ENCODE measurements around the gene HTRA2. TPM values are rescaled to one million over a fixed set of nuclear protein-coding genes. Genes with fewer than 3 reads are reported as not detected.

The HTRA2 gene
- polyA plus RNA-seq, 1 donor (not counting 4 experiments of a cell fraction or from before 2014, with no cell fraction given), result 25.5 TPM

GRCh38 chr2:74567881-74568280 lies 38.1 kb downstream of the HTRA2 start:
- Histone ChIP-seq H3K9me1 (ENCODE audit: control insufficient read depth, extremely low read depth, insufficient read depth, low read length) (no peaks in the 10 kb centered on the region), H3K4me1 (ENCODE audit: control insufficient read depth, extremely low read depth, insufficient read depth, low read length) (peaks cover 39% of the 10 kb centered on the region), H4K20me1 (ENCODE audit: control insufficient read depth, extremely low read depth, insufficient read depth, low read length) (no peaks in the 10 kb centered on the region), H3K79me2 (ENCODE audit: control insufficient read depth, insufficient read depth, low read length) (no peaks in the 10 kb centered on the region), H3K4me2 (ENCODE audit: control insufficient read depth, extremely low read depth, insufficient read depth, low read depth, low read length) (peak overlapping the region; percentile 41), H2AFZ (ENCODE audit: control insufficient read depth, low read length) (no peak overlapping the region), H3K4me3 (ENCODE audit: control insufficient read depth in 2 of 3, extremely low read depth in 1 of 3, insufficient read depth in 2 of 3, low read depth in 1 of 3, low read length in 3 of 3) (no peak overlapping the region), H3K27ac (ENCODE audit: control insufficient read depth, insufficient read depth, low read length) (peak overlapping the region; percentile 55), H3K36me3 (ENCODE audit: control insufficient read depth in 2 of 2, extremely low read depth in 1 of 2, insufficient read depth in 2 of 2, low read length in 2 of 2) (no peaks in the 10 kb centered on the region), H3K9ac (ENCODE audit: control insufficient read depth, extremely low read depth, insufficient read depth, low read length) (no peak overlapping the region), H3K27me3 (ENCODE audit: control insufficient read depth, extremely low read depth, insufficient read depth, low read length) (no peaks in the 10 kb centered on the region), H3K9me3 (ENCODE audit: control insufficient read depth, low read depth, low read length) (no peaks in the 10 kb centered on the region)
- DNase-seq (ENCODE audit: low read depth, low spot score) (no peak), FAIRE-seq (peak; percentile 67)
- dilution Hi-C loops (cut with MboI; ENCODE audit: extremely low pct_ligation_motif_present, low sequenced_read_pairs), result no loop called here
- TF ChIP-seq EZH2 (IDR thresholded peaks at IDR 0.05; ENCODE audit: low read length), result no peak
- TF ChIP-seq CTCF (optimal IDR thresholded peaks at IDR 0.05 in 1 of 3, IDR thresholded peaks at IDR 0.05 in 1 of 3, conservative IDR thresholded peaks at IDR 0.05 in 1 of 3; ENCODE audit: extremely low read depth in 1 of 3, insufficient read depth in 2 of 3, low read length in 3 of 3), result no peak

- Histone ChIP-seq H3K9ac (ENCODE audit: control insufficient read depth, extremely low read depth, insufficient read depth, low read length) (no peak overlapping the region), H3K36me3 (ENCODE audit: control insufficient read depth in 2 of 2, extremely low read depth in 1 of 2, insufficient read depth in 2 of 2, low read length in 2 of 2) (no peaks in the 10 kb centered on the region), H3K79me2 (ENCODE audit: control insufficient read depth, insufficient read depth, low read length) (no peaks in the 10 kb centered on the region), H3K4me3 (ENCODE audit: control insufficient read depth in 2 of 3, extremely low read depth in 1 of 3, insufficient read depth in 2 of 3, low read depth in 1 of 3, low read length in 3 of 3) (no peak overlapping the region), H4K20me1 (ENCODE audit: control insufficient read depth, extremely low read depth, insufficient read depth, low read length) (no peaks in the 10 kb centered on the region), H3K9me1 (ENCODE audit: control insufficient read depth, extremely low read depth, insufficient read depth, low read length) (no peaks in the 10 kb centered on the region), H3K9me3 (ENCODE audit: control insufficient read depth, low read depth, low read length) (no peaks in the 10 kb centered on the region), H3K27ac (ENCODE audit: control insufficient read depth, insufficient read depth, low read length) (no peak overlapping the region), H3K4me1 (ENCODE audit: control insufficient read depth, extremely low read depth, insufficient read depth, low read length) (peaks cover 38% of the 10 kb centered on the region), H3K27me3 (ENCODE audit: control insufficient read depth, extremely low read depth, insufficient read depth, low read length) (no peaks in the 10 kb centered on the region), H3K4me2 (ENCODE audit: control insufficient read depth, extremely low read depth, insufficient read depth, low read depth, low read length) (no peak overlapping the region), H2AFZ (ENCODE audit: control insufficient read depth, low read length) (no peak overlapping the region)
- dilution Hi-C loops (cut with MboI; ENCODE audit: extremely low pct_ligation_motif_present, low sequenced_read_pairs), result no loop called here
- TF ChIP-seq CTCF (optimal IDR thresholded peaks at IDR 0.05 in 1 of 3, IDR thresholded peaks at IDR 0.05 in 1 of 3, conservative IDR thresholded peaks at IDR 0.05 in 1 of 3; ENCODE audit: extremely low read depth in 1 of 3, insufficient read depth in 2 of 3, low read length in 3 of 3) (no peak), EZH2 (IDR thresholded peaks at IDR 0.05; ENCODE audit: low read length) (no peak)
- FAIRE-seq, result no peak
- DNase-seq (ENCODE audit: low read depth, low spot score), result no peak
Observed at GRCh38 chr2:74569686-74570085, 40.0 kb downstream of the HTRA2 start.

Data from keratinocyte (primary cell).